Stimulated activated CD8-positive, alpha-beta memory T cell treated with anti-CD3 and anti-CD28 coated beads, Interleukin-15, amount 100 ng/mL, for 4 hours (primary cell): ENCODE results near the gene KCNK2.

Experiments used
- DNase-seq, 2 donors: peaks; one replicate each; pipeline ENCODE4 v3.0.0-alpha.2; 2020; ENCODE audit warnings: low read depth in 2 of 2

Gene KCNK2, protein sequence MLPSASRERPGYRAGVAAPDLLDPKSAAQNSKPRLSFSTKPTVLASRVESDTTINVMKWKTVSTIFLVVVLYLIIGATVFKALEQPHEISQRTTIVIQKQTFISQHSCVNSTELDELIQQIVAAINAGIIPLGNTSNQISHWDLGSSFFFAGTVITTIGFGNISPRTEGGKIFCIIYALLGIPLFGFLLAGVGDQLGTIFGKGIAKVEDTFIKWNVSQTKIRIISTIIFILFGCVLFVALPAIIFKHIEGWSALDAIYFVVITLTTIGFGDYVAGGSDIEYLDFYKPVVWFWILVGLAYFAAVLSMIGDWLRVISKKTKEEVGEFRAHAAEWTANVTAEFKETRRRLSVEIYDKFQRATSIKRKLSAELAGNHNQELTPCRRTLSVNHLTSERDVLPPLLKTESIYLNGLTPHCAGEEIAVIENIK

DNA sequence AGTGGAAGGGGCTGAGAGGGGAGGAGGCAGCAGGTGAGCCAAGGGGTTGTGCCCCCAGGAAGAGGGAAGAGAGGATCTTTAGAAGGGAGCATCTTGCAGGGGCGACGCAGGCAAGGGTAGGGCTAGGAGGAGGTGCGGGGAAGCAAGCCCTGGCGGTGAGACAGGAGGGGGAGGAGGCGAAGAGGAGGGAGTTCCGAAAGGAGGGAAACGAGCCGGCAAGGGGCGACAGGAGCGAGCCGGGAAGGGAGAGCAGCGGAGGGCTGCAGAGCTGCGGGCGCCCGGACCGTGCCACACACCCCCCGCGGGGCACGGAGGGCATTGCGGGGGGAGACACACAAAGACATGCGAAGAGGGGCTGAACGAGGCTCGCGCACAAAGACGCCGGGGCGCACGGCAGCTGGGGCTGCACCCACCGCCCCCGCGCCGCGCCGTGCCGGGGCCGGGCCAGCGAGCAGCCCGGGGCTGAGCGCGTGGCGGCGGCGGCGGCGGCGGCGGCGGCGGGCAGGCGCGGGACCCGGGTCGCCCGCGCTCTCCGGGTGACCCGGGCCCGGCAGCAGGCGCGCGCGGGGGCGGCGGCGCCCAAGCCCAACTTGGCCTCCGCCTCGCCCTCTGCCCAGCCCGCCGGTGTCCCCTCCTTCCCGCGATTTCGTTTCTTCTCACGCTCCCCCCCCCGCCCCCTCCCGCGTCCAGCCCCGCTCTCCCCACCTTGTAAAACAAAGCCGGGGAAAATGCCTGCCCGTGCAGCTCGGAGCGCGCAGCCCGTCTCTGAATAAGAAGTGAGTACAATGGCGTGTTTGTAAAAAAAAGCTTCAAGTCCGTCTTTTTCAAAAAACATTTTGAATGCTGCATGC, at the start of gene KCNK2:
KCNK2 (plus strand) TSS at position 206 of the 851 bp plus-strand sequence. CDS start 649 bp downstream, outside the sequence.
- DNase-seq: no peak

- DNase-seq: no peak
These were observed 49.5 kb upstream of the KCNK2 start for GRCh38 chr1:215032911-215033526.

GRCh38 chr1:215040190-215040589, 42.3 kb upstream of the KCNK2 start:
- DNase-seq: no peak

DNA sequence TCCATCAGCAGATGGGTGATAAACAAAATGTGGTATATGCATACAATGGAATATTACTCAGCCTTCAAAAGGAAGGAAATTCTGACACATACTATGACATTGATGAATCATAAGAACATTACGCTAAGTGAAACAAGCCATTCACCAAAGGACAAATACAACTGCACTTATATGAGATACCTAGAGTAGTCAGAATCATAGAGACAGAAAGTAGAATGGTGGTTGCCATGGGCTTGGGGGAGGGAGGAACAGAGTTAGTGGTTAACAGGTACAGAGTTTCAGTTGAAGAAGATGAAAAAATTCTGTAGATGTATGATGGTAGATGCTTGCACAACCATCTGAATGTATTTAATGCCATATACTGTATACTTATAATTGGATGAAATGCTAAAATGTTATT, 39.1 kb upstream of the KCNK2 start:
- DNase-seq: no peak

DNA sequence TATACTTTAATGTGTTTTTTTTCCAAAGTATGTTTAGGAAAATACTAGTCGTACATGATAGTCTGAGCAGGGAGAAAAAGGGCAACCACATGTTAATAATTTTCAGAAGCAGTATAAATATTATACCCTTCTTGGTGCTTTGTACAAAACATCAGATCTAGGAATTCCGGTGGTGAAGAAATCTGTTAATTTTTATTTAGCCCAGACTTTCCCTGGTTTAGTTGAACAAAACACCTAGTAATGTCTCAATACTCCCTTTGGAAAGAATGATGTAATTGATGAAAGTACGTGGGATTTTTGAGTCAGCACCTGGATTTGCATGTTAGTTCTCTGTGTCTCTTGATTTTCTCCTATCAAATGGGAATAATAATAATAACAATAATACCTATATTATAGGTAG, 38.4 kb upstream of the KCNK2 start:
- DNase-seq: no peak

DNA sequence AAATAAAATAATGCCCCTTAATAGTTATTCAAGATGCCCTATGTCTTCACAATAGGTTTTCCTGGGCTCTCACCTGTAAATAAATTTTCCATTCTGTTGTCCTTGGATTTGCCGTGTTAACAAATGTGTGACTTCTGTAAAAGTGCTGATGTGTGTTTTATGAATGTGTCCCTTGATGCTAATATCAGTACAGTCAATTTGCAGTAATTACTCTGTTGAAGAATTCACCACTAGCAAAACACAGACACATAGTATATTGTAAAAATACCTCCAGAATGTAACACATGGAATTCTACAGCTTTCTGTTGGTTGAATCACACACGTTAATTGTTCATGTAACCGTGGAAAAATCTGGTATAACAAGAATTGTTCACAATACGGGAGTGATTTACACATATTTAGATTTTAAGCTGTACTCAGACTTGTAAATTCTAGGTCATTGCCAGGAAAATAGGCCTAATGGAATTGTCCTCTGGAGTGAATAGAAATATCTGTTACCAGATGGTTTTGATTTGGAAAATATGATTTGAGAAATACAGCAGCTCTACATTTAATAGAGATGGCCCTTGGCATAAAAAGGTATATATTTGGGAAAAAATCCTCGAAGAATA, 36.7 kb upstream of the KCNK2 start:
- DNase-seq: no peak

DNA sequence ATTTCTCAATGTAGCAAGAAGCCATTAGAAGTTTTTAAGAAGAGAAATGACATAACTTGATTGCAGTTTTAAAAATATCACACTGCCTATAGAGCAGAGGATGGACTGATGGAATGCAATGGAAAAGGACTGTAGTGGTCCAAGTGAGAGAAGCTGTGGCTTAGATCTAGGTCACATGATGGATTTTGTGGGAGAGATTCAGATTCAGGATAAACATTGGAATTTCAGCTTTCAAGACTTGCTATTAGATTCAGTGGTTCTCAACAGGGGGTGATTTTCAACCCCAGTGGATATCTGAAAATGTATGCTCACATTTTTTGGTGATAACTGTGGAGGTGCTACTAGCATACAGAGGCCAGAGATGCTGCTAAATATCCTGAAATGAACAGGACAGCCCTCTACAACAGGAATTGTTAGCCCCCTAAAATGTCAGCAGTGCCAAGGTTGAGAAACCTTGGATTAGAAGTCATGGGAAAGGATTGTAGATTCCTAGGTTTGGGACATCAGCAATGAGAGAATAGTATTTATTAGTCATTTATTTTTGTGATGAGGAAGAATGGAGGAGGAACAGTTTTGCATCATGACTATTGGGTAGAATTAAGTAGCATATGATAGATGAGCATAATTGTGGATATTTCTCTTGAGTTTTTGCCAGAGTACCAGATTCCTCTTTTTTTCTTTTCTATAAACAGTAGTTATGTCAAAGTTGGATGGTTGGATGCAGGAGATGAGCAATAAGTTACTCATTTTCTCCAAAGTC, 30.1 kb upstream of the KCNK2 start:
- no peak for DNase-seq

- no peak for DNase-seq
These were observed 28.3 kb upstream of the KCNK2 start for GRCh38 chr1:215054266-215054665.

DNA sequence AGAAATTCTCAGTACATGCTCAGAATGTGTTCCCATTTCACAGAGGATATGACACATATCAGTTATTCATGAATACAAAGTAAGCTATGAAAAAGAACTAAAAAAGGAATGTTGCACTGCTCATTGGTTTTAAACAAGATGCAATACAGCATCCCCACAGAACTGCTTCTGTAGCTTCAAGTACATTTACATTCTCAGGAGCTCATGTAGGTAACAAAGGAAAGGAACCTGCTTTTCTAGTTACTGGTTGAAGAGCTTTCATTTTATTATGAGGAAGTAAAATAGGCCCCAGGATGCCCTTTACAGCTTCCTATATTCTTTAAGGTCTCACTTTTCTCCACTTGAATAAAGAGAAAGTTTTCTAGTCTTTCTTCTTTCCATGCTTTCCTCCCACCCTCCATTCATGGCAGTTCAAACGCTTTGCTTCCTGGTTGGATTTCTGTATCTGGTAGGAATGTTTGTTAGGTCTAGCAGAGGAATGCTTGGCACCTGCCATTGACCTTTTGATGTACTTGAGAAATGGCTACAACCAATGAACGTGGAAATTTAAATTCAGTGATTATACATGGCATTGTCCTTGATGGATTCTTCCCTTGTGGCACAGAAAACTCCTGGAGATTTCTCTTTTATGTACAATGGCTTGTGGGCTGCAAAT, 27.1 kb upstream of the KCNK2 start:
- no peak for DNase-seq

GRCh38 chr1:215056584-215056983, 26.0 kb upstream of the KCNK2 start:
- DNase-seq: no peak

GRCh38 chr1:215059947-215060346, 22.6 kb upstream of the KCNK2 start:
- DNase-seq: no peak

DNA sequence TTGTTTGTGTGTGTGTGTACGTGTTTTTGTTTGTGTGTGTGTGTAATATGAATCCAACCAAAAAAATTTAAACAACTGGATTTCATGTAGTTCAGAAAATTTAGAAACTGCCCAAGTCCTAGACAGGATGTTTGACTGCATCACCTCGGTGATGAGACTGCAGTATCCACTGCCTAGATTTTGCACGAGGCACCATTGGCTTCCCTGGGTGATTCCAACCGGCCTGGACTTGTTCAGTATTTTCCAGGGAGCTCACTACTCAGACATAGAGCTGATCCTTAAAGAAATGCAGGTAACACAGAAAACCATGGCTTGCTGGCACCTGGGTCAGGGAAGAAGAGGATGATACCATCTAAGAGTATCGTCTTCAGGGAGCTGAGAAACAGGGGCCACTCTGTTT, 18.2 kb upstream of the KCNK2 start:
- no peak for DNase-seq

DNA sequence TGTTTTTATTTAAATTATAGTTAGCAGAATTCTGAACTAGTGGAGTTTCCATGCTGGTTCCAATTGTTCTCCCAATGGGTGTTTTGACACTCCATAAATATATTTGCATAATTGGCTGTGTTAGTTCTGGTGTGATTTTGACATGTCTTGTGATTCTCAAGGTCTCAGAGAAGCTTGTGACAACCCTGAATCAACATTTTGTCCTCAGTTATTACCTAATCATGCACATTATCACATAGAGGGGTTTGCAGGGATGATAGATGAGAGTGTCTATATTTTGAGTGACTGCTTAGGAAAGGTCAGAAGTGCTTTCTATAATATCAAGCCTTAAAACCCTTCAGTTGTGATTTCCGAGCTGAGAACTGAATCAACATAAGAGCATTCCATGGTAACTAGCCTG, 11.5 kb upstream of the KCNK2 start:
- DNase-seq: no peak

DNA sequence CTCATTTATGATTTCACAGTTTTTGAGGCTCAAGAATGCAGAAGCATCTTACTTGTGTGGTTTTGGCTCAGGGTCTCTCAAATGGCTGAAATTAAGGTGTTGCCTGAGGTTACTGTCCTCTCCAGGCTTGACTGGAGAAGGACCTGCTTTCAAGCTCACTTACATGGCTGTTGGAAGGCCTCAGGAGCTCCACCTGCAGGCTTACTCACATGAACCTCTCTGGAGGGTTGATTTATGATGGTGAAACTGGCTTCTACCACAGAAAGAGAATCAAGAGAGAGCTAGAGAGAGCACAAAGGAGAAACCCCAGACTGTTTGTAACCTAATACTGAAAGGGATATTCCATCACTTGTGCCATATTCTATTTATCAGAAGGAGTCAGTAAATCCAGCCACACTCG, 6.2 kb upstream of the KCNK2 start:
- DNase-seq: no peak

GRCh38 chr1:215079456-215079855, 3.1 kb upstream of the KCNK2 start:
- no peak for DNase-seq

DNA sequence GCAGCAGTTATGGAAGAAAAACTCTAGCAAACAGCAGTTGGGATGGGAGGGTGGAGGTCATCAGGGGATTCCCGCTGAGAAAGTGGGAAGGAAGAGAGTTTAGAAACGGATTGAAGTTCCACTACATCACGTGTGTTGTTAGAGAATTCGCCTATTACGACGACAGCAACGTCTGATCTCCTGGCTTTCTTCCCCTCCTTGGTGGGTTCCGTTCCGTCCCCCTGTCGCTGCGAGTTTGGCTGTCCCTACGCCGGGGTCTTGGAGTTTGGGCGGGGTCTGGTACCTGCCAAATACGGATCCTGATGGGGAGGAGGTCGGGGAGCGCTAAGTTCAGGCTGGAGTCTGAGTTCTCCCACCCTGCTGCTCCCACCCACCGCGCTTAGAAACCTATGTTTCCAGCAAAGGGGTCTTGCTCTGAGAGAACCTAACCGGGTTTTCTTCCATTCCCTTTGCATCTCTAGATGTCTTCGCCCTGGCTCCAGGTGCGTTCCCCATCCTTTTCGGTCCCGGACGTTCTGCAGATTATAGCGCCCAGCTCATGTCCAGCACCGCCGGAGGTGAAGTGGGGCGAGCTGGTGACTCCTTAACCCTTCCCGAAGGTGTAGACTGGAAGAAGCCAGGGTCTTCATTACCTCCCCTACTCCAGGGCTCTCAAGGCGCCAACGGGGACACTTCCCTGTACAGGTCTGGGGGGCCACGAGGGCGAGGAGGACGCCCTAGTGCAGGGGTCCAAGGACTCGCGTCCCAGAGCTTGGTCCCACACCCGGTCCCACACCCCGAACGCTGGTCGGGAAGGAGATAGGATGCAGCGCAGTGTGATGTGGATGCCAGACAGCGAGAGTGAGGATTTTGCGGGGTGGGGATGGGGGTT, 641 bp upstream of the KCNK2 start:
- DNase-seq: no peak

DNA sequence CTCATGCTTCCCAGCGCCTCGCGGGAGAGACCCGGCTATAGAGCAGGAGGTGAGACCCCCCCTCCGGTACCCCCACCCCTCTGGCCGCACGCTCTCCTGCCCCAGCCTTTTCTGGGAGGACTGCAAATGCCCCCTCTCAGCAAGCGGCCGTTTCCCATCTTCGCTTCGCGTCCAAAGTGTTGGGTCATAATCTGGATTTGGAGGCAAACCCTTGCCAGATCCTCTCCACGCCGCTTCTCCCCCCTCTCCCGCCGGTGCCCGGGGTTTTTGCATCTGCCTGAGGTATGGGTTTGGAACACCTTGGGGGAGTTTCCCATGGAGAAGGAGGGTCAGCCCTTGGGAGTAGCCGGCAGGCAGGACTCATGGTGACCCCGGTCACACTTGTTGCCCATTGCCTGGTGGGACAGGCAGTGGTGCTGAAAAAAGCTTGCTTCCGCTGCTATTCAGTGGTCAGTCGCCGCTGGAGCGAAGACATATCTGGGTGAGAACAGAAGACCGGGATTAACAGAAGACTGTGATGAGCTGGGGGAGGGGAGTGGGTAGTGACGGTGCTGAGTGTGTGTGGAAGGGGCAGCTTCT, 935 bp downstream of the KCNK2 start:
- no peak for DNase-seq

DNA sequence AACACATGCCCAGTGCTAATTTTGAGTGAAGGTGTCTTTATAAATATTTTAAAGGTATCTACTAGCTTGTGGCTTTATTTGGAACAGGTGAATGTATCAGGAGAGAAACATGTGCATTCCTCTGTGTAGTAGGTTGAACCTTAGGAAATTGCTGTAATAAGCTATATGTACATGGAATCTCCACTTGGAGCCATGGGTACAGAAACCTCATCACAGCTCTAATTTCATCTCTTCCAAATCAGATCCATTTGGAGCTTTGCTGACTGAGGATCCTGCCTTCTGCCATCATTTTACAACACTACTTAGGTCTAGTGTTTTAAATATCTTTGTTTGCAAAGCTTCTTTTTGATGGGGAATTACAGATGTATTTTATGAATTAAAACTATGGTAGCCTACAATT, 2.1 kb downstream of the KCNK2 start:
- no peak for DNase-seq

DNA sequence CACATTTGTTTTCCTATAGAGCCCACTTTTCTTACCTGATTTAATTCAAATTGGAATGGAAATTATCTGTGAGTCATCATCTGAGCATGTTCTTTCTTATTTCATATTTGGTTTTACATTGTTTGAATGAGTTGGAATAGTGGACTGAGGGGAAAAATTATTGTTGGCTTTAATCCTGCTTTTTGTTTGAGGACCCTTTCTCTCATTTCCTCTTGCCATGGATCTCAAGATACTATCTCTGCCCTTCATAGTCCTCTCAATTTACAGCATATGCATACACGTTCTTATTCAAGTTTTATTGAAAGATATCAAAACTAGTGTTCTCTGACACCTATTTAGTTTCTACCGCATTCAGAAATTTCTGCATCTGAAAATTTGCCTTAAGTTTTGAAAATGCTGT, 5.1 kb downstream of the KCNK2 start:
- DNase-seq: no peak
